Measurements from ENCODE around the gene CHMP2A.
A peak's percentile ranks its signal among the peaks of the same experiment; 100 is the strongest.

CHMP2A gene

DNA sequence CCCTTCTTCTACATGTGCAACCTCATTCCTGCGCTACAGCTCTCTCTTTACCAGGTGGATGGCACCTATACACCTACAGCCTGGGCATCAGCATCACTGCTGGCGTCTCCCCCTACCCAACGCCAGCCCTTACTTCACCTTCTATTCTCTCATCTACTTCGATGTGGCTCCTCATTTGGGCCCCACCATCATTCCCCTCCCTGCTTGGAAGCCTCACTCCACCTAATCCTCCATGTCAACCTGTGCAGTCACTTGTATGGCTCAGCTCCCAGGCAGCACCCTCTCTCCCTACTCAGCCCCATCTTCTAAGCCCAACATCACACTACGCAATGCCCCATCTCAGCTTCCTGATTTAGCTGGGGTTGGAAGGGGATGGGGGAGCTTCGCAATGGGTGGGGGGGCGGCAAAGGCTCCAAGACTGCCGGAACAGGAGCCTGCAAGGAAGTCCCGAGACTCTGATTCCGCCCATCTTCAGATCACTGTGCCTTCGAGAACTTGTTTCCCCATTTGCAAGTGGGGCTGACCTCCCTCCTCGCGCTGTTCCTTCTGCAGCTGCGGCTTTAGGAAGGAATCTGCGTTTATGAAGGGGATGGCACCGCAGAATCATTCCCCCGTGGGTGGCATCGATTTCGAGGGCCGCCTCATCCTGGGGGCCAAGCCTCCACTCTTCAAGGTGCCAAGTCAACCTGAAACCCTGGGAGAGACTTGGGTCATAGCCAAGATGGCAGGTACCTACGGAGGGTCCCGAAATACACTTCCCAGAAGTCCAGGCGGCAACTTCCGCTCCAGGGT is 17.3 kb upstream of the CHMP2A start:
- no peak for DNase-seq

DNA sequence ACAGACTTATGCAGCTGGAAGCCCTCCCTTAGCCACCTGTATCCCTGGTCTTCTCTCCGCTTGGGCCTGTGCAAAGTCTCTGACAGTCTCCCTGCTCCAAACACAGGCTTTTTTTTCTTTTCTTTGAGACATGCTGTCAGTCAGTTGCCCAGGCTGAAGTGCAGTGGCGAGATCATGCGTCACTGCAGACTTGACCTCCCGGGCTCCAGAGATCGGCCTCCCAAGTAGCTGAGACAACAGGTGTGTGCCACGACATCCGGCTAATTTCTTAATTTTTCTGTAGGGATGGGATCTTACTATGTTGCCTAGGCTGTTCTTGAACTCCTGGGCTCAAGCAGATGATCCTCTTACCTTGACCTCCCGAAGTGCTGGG is 16.7 kb upstream of the CHMP2A start:
- no peak for DNase-seq

DNA sequence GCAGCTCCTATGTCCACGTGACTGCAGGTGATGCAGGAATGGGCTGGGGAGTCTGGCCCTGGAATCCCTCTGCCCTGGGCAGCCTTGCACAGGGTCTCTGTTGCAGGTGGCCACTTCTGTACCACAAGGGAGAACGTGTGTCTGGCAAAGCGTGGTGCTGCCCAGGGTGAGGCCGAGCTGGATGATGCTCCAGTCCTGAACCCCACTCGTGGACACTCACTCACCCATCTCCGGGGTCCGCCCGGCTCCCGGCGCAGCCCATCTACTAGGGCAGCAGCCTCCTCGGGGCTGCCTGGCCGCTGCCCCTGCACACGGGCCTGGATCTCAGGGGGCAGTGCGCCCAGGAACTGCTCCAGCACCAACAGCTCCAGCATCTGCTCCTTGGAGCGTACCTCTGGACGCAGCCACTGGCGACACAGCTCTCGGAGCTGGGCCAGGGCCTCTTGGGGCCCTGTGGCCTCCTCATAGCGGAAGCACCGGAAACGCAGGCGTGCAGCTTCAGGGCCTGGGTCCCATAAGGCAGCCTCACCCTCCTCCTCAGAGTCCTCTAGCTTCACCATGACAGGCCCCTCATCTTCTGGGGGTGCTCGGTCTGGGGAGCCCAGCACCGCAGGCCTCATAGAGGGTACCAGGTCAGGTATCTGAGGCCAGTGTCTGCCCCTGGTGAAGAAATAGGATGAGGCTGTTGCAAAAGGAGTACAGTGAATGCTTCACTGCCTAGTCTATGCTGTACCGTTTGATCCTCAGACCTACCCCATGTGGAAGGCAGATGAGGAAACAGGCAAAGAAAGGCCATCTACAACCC is 16.1 kb upstream of the CHMP2A start:
- DNase-seq: no peak

DNA sequence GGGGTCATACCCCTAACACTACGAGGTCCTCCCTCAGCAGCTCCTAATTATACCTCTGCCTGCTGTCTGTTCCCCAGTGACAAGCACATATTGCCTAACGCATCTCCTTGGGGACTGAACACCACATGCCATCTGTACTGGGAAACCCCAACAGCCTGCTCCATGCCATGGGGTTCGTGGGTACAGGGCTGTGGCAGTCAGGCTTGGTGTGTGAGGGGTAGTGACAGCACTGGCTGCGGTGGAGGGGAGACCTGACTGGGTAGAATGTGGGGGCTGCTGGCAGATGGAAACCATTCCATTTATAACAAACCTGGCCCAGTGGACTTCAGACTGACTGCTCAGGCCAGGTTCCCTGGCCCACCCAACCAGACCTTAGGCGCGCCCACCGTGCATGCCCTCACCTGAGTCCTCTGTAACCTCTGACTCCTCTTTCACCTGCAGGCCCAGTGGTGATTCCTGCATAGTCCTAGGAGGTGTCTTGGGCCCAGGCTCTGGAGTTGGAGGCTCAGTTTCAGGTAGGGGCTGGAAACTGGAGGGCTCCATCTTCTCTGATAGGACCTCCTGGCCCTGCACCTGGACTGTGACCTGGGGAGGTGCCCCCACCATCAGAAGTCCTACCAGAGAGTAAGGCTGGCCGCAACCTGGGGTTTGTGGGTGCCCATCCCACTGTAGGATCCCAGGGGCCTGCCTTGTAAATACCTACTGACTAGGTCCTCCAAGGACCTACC is 15.2 kb upstream of the CHMP2A start:
- no peak for DNase-seq

DNA sequence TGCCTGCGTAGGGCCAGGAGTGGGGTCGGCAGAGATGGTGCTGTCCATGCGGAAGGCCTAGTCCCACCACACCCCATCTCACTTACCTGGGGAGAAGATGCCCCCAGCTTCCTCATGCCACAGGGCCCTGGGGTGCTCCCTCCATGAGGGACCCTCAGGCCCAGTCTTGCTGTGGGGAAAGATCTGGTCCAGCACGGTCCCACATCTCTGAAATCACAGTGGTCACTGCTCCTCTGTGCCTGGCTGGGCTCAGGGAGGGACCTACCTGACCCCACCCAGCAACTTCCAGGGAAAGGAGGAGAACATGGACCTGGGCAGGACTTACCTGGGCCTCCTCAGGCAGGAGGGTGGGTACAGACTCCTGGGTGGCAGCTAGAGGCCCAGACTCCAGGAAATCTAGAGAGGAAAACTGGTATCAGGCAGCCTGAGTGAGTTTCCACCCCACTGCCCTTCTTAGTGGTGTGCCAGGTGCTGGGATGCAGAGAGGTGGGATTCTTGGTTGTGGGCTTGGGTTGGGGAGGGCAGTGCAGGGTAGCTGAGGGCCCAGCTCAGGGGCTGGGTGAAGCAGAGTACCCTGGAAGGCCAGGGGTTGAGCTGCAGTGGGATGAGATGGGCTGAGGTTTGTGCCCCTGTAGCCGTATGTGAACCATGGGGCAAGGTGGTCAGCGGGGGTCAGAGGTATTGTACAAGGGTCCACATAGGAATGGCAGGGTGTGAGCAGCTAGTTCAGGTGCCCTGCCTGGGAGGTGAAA is 14.5 kb upstream of the CHMP2A start:
- no peak for DNase-seq

DNA sequence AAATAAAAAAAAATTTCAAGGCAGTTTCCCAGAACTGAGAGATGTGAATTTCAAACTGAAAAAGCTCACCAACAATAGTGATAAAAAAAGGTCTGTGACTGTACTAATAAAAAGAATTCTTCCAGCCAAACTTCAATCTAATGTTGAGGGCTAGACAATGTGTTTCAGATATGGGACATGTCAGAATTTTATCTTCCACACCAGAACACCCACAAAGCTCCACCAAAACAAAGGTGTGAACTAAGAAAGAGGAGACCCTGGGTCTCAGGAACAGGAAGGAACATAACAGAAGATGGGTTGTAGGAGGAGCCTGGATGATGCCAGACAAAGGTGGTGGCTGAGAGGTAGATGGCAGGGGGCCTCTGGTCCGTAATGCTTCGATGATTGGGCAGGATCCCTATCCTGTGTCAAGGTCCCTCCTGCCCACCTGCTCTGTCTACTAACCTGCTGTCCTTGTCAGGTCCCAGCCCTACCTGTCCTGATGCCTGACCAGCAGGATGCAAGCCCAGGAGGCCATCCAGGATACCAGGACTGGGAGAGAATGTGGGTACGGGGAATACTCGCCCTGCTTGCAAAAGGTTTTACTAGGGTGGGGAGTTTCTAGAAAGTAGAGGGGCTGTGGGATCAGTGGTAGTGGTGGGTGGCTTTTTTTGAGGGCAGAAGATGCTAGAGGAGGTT is 13.7 kb upstream of the CHMP2A start:
- DNase-seq: no peak

DNA sequence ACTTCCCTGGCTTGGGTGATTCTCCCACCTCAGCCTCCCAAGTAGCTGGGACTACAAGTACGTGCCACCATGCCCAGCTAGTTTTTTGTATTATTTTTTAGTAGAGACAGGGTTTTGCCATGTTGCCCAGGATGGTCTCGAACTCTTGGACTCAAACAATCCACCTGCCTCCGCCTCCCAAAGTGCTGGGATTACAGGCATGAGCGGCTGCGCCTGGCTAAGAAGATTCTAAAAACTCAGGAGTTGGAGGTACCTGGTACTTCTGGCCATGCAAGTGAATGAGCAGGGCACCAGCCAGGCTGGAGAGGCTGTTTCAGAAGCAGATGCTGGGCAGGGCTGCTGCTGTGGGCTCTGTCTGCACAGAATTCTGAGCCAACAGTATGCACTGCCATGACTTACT is 12.1 kb upstream of the CHMP2A start:
- DNase-seq: no peak

DNA sequence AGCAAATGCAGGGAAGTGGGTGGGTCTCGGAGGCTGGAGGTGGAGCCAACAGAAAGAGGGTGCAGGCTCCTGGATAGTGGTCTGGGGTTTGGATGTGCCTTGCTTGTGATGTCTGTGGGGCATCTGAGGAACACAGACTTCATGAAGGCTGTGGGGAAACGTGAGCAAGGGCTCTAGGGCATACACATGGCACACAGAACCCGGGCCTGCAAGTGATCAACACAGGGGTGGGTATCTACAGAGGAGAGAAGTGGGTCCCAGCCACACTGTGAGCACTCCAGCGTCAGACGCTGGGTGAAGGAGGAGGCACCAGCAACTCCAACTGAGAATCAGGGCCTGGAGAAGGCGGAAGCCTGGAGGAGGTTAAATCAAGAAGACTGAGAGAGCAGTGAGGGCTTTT is 8.9 kb upstream of the CHMP2A start:
- no peak for DNase-seq

DNA sequence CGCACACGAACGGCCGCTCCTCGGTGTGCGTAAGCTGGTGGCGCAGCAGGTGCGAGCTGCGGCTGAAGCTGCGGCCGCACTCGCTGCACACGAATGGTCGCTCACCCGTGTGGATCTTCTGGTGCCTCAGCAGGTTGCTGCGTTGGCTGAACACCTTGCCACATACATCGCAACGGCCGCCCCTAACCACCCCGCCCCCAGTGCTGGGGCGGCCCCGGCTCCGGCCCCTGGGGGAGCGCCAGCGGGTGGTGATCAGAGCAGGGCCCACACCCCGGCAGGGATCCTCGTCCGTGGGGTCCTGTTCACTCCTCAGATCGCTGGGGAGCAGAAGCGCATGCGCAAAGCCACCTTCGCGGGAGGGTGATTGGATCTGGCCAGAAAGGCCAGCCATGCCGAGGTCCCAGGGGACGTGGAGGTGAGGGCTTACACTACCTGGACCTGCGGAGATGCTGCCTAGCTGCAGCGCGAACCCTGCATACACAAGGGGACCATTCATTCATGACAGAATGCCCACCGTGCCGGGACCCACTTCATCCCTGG is 8.2 kb upstream of the CHMP2A start:
- no peak for DNase-seq

DNA sequence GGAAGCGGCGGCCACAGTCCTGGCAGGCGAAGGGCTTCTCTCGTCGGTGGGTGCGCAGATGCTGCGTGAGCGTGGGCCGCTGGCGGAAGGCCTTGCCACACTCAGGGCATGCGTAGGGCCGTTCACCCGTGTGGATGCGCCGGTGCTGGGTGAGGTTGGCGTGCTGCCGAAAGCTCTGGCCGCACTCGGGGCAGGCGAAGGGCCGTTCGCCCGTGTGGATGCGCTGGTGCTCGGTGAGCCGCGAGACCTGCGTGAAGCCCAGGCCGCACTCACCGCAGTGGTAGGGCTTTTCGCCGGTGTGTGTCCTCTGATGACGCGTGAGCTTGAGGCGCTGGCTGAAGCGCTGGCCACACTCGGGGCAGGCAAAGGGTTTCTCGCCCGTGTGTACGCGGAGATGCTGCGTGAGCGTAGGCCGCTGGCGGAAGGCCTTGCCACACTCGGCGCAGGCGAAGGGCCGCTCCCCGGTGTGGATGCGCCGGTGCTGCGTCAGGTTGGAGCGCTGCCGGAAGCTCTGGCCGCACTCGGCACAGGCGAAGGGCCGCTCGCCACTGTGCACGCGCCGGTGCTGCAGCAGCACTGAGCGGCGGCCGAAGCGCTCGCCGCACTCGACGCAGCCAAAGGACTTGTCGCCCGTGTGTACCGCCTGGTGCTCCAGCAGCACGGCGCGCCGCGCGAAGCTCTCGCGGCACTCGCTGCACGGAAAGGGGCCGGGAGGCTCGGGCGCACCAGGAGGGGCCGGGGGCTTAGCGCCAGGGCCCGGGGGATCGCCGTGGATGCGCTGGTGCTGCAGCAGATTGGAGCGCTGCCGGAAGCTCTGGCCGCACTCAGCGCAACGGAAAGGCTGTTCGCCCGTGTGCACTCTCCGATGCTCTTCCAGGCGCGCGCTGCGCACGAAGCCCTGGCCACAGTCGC is 7.5 kb upstream of the CHMP2A start:
- DNase-seq: peak; percentile 81

DNA sequence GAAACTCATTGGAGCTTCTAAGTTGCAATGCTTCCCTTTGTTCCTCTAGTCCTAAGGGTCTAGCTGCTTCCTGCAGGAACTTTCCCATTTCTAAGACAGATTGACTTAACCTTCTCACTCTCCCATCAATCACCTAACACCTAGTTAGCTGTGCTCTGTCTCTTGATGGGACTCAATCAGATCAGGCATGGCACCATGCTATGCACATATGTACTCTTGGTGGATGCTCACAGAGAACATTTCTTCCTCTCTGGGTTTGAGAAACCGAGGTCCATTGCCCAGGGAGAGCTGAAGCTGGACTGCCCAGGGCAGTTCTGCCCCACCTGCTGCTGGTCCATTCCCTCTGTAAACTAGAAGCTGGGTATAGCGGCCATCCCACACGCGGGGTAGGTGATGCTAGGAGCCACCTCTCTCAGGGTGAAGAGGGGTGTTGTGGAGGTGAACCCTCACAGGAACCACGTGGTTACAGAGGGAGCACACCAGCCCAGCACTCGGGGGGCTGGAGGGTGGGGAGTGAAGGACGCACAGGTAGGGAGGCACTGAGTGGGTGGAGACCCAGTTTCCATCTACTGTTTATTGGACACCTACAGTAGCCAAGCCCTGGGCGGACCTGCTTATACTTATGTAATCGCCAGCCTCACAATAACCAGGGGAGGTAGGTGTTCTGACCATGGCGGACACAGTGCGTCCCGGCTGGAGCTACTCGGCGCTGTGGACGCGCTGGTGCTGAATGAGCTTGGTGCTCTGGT is 6.6 kb upstream of the CHMP2A start:
- DNase-seq: no peak

DNA sequence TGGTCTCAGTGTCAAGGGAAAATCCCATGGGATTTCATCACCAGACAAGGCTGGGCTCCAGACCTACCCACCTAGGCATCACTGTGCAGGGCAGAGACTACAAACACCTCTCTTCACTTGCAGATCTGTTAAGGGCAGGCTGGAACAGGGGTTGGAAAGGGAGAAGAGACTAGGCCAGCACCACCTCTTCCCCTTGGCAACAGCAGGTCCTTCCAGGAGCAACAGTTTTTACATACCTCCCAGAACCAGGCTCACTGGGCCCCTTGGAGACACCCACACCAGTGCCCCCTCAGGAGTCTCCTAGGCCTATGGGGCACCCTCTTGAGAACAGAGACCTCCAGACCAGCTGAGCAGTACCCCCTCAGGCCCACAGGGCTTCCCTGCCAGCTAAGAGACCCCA is 6.0 kb upstream of the CHMP2A start:
- no peak for DNase-seq

DNA sequence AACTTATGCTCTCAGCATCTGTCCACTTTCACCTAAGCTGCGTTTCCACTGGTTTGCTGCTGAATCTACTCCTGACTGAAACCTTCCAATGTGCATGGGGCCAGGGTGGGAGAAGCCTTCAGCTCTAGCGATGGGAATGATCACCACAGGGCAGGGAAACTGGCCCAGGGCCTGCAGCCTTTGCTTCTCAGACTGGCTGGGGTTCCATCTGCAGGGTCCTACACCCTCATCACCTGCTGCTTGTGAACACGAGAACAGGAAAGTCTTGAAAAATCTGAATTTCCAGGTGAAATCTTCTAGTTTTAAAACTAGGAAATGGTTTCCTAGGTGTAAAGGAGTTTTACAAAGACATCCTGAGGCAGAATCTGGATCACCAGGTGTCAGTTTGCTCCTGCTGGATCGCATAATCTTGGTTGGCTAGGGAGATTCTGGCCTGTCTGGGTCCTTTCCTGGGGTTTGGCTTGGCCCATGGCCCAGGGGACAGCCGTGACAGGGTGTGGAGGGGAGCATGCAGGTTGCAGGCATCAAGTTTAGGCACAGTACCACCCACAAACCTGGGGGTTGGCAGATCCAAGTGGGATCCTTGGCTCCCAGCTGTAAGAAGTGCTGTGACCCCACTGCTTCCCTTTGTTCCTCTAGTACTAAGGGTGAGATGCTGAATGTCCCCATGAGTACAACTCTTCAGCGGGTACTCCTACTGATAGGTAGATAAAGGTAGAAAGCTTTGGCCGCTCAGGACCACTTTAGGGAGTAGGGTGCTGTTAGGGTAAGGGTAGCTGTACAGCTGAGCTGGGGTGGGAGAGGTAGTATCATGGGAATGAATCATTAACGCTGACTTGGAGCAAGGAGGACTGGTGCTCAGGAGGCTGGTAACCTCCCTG is 5.3 kb upstream of the CHMP2A start:
- no peak for DNase-seq

DNA sequence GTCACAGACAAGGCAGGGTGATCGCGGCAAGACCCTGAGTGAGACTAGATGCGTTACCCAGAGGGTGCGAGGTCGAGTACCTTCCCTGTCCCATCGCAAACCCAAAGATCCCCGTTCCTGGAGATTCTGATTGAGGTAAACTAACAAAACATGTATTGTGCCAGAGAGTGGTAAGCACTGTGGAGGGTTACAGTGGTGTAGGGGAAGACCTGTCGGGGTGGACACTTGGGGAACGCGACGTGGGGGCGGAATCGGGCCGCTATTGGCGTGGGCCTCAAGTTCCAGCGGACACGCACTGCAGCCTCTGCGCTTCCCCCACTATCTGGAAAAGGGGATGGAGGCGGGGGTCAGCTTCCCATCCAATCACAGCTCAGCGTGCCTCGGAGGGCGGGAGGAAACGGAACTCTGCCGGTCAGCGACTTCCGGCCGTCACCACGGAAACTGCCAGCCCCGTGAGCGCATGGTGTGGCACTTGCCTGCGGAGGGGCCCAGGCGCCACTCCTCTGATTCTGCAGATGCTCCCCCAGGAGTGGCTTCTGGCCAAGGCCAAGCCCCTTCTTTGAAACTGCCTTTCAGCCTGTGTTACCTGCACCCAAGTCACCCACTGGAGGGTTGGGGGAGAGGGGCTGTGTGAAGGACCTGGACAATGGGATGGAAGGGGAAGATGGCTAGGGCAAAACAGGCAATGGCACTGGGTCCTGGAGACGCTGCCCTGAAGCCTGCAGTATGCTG is 4.5 kb upstream of the CHMP2A start:
- DNase-seq: peak; percentile 93

DNA sequence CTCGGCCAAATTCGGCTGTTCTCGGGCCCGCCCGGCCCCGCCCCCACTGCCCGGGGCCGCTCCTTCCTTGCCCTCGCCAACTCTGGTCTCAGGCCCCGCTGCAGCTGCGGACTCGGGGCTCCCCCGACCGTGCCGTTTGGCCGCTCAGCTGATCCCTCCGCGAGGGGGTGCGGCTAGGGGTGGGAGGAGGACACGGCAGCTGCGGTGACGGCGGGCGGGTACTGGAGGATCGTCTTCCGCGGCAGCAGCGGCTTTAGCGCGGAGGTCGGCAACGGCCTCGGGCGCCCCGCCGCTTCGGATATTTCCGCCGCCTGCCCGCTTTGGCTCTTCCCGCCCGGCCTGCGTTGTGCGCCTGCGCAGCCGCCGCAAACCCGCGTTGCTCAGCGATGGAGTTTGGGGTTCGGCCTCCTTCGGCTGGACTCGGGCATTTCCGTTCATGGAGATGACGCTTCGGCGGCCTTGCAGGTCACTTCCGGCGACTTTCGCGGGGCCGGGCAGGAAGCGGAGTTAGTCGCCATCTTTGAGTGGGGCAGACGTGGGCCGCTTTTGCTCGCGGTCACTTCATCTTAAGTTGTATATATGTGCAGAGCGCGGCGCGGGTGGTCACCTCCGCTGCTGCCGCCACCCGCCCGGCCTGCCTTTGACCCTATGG is 3.8 kb upstream of the CHMP2A start:
- DNase-seq: peak; percentile 99

DNA sequence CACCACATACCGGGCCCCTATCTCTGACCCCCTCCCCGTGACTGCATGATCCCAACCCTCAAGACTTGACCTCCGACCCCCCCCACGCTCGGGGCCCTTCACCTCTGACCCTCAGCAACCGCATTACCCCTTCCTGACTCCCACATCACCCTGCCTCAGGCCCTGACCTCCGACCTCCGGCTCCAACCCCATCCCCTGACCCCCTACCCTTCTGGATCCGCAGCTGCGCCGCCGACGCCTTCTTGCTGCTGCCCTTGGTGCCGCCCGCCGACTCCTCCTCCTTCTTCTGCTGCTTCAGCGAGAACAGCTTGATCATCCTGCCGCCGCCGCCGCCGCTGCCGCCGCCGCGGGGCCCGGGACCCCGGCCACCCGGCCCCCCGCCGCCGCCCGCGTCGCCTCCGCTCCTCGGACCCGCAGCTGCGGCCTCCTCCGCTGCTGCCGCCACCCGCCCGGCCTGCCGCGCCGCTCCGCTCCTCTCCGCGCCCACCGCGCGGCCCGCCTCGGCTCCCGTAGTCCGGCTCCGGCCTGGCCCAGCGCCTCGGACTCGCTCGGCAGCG is 3.2 kb upstream of the CHMP2A start, which contains the start of gene UBE2M:
TSS of gene UBE2M (minus strand) at position 546 of the 557 bp plus-strand sequence. CDS start at position 316, 230 bp downstream.
- no peak for DNase-seq

Data from right kidney (tissue), 1 donor.